Endothelial cell of umbilical vein (primary cell): Measurements from ENCODE around the gene JAZF1. TPM values are rescaled to one million over a fixed set of nuclear protein-coding genes. Genes with fewer than 3 reads are reported as not detected.

Experiments used
- BruUV-seq: library from RNA; stranded (reverse); fragments of 400-500 nt; replicated peaks from 2 replicates; lab custom pipeline; 2021; lab: Mats Ljungman, UMichigan
- CTCF ChIA-PET: fragments of 300-600, 350-600 bp; sonication (Branson Sonifier 250); formaldehyde crosslinking; loops from one replicate; lab custom pipeline; 2021; ENCODE audit warnings: antibody characterized with exemption, inconsistent platforms; lab: Charles Lee
- POLR2A ChIA-PET: fragments of 300-600, 350-600 bp; sonication (Branson Sonifier 250); formaldehyde crosslinking; loops from one replicate; lab custom pipeline; 2021; ENCODE audit warnings: antibody characterized with exemption, inconsistent platforms; lab: Charles Lee
- DNase-seq: peaks from one replicate; pipeline ENCODE4 v3.0.0-alpha.2; 2011; ENCODE audit warnings: low read depth, low spot score
- FAIRE-seq: peaks from 2 replicates; lab custom pipeline; 2011; peaks lifted over from hg19 to GRCh38; lab: Jason Lieb, UNC
- H2AFZ ChIP-seq: 2 replicates; pipeline ENCODE4 v1.6.0; 2012; ENCODE audit warnings: low read depth, low read length, control low read depth, inconsistent platforms
- H3K27ac ChIP-seq: 2 replicates; pipeline ENCODE4 v1.5.1; 2011; ENCODE audit warnings: low read depth, mild to moderate bottlenecking, control low read depth, low read length, moderate library complexity; ENCODE audit not compliant: insufficient read depth
- H3K27me3 ChIP-seq, 2 experiments: 2 replicates each; pipeline versions ENCODE4 v1.6.0 to v1.6.1; 2011; ENCODE audit warnings: low read length in 2 of 2, mixed read lengths in 1 of 2; ENCODE audit not compliant: control insufficient read depth in 2 of 2, insufficient read depth in 2 of 2
- H3K36me3 ChIP-seq, 2 experiments: 2 replicates in 1 of 2; 3 replicates in 1 of 2; pipeline ENCODE4 v1.5.1; 2011; ENCODE audit warnings: low read length in 2 of 2, mild to moderate bottlenecking in 1 of 2, moderate library complexity in 1 of 2; ENCODE audit not compliant: control insufficient read depth in 2 of 2, insufficient read depth in 2 of 2; ENCODE audit errors: extremely low read depth in 1 of 2
- H3K4me1 ChIP-seq: 3 replicates; pipeline ENCODE4 v1.5.1; 2011; ENCODE audit warnings: mild to moderate bottlenecking, low read length; ENCODE audit not compliant: control insufficient read depth, insufficient read depth; ENCODE audit errors: extremely low read depth
- H3K4me2 ChIP-seq: 2 replicates; pipeline ENCODE4 v1.6.1; 2011; ENCODE audit warnings: low read length, control low read depth, mixed read lengths; ENCODE audit not compliant: insufficient read depth
- H3K4me3 ChIP-seq, 3 experiments: fragments of 200-600 bp in 1 of 3; sonication (generic), shearing (Covaris generic) in 1 of 3; replicated peaks in 1 of 3; 2 replicates each; pipeline ENCODE4 v1.5.1; 2011 to 2016; ENCODE audit warnings: control low read depth in 3 of 3, low read length in 3 of 3, mild to moderate bottlenecking in 2 of 3, inconsistent platforms in 1 of 3, low read depth in 1 of 3, moderate library complexity in 1 of 3; ENCODE audit not compliant: insufficient read depth in 1 of 3
- H3K79me2 ChIP-seq: 2 replicates; pipeline ENCODE4 v1.6.0; 2012; ENCODE audit warnings: low read length, inconsistent platforms; ENCODE audit not compliant: control insufficient read depth, insufficient read depth
- H3K9ac ChIP-seq: replicated peaks from 2 replicates; pipeline ENCODE3; 2011; ENCODE audit warnings: low read length, control low read depth; ENCODE audit not compliant: insufficient read depth; ENCODE audit errors: extremely low read depth
- H3K9me1 ChIP-seq: replicated peaks from 3 replicates; pipeline ENCODE4 v1.6.0; 2011; ENCODE audit warnings: mild to moderate bottlenecking, low read length; ENCODE audit not compliant: control insufficient read depth, insufficient read depth; ENCODE audit errors: extremely low read depth
- H3K9me3 ChIP-seq: replicated peaks from 2 replicates; pipeline ENCODE4 v1.5.1; 2012; ENCODE audit warnings: low read length, inconsistent platforms; ENCODE audit not compliant: control insufficient read depth, insufficient read depth
- H4K20me1 ChIP-seq: replicated peaks from 2 replicates; pipeline ENCODE3; 2011; ENCODE audit warnings: mild to moderate bottlenecking, low read length; ENCODE audit not compliant: control insufficient read depth, insufficient read depth; ENCODE audit errors: extremely low read depth
- EZH2 ChIP-seq: IDR thresholded peaks from 2 replicates; pipeline ENCODE4 v1.6.1; 2012; ENCODE audit warnings: borderline replicate concordance, low read depth, mild to moderate bottlenecking, moderate library complexity, low read length, inconsistent platforms; ENCODE audit not compliant: severe bottlenecking
- FOS ChIP-seq: IDR thresholded peaks from 2 replicates; pipeline ENCODE4 v1.6.1; 2011; ENCODE audit warnings: mild to moderate bottlenecking, low read length, moderate library complexity, borderline replicate concordance; ENCODE audit not compliant: insufficient read depth
- GATA2 ChIP-seq: IDR thresholded peaks from 2 replicates; pipeline ENCODE4 v1.7.0; 2011; ENCODE audit warnings: low read depth, mild to moderate bottlenecking, moderate library complexity, mixed read lengths, low read length; ENCODE audit not compliant: insufficient read length, insufficient read depth
- JUN ChIP-seq: IDR thresholded peaks from 2 replicates; pipeline ENCODE4 v1.6.1; 2011; ENCODE audit warnings: borderline replicate concordance, low read depth; ENCODE audit not compliant: insufficient read length, insufficient read depth
- MYC ChIP-seq: IDR thresholded peaks from one replicate; pipeline ENCODE4 v1.6.1; 2011; ENCODE audit warnings: mild to moderate bottlenecking, low read depth, low read length
- POLR2A ChIP-seq: IDR thresholded peaks from 2 replicates; pipeline ENCODE4 v1.6.1; 2012; ENCODE audit warnings: low read depth, mild to moderate bottlenecking, control low read depth, low read length
- POLR2AphosphoS5 ChIP-seq: IDR thresholded peaks from 2 replicates; pipeline ENCODE4 v1.6.1; 2012; ENCODE audit warnings: low read depth, mild to moderate bottlenecking, control low read depth, low read length, moderate library complexity; ENCODE audit not compliant: insufficient read depth
- dilution Hi-C: fragments of 300-500 bp; cut with MboI; formaldehyde crosslinking; loops from one replicate; pipeline ENCODE4 v1.15.0; 2019; ENCODE audit warnings: low sequenced_read_pairs; ENCODE audit not compliant: extremely low pct_ligation_motif_present
- intact Hi-C: fragments of 100-400 bp; cut with micrococcal nuclease; formaldehyde crosslinking; loops from one replicate; pipeline ENCODE4 v1.10.0; 2022
- polyA plus RNA-seq, 4 experiments: library from polyadenylated mRNA; depleted of rRNA in 3 of 4; stranded (reverse) in 3 of 4; unstranded in 1 of 4; fragments of >200 nt; gene quantifications; 2 replicates each; pipeline versions ENCODE4 v1.2.1 to v1.2.3, GENCODE V29; 2011 to 2012; ENCODE audit warnings: missing spikeins in 1 of 4
- total RNA-seq: library from RNA; stranded (reverse); gene quantifications from 2 replicates; pipeline ENCODE4 v1.2.3, GENCODE V29; 2021
- TF ChIP-seq, protein P1 (sequence below): IDR thresholded peaks from 2 replicates; pipeline ENCODE4 v1.6.1; 2011; ENCODE audit not compliant: insufficient read depth, insufficient read length
- TF ChIP-seq, protein P2 (sequence below), 2 donors: IDR thresholded peaks; 1 replicate in 1 of 2; 2 replicates in 1 of 2; pipeline ENCODE4 v1.5.1; 2011; ENCODE audit warnings: low read length in 2 of 2, mild to moderate bottlenecking in 2 of 2, moderate library complexity in 2 of 2, control low read depth in 1 of 2, inconsistent platforms in 1 of 2, low read depth in 1 of 2; ENCODE audit not compliant: insufficient read depth in 1 of 2; ENCODE audit errors: extremely low read depth in 1 of 2

Gene JAZF1
- total and polyA plus RNA-seq, 2 donors (not counting 3 experiments of a cell fraction or from before 2014, with no cell fraction given), result 2.5 to 16.9 TPM

DNA sequence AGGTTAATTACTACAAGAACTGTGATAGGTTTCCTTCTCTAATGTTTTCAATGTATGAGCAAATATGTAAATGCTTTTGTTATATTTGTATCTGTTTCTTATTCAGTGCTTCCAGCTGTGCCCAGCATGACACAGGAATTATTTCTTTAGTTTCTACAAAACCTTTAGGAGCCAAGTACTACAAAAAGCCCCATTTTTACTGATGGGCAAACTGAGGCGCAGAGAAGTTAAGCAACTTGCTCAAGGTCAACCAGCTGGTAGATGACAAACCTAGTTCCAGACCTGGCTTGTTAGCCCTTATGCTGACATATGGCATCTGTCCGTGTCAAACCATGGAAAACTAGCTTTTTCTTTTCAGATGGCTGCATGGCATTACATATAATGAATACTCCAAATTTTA is 134.6 kb downstream of the JAZF1 start:
- DNase-seq (no peak), FAIRE-seq (no peak)
- Histone ChIP-seq H3K4me1 (no peaks in the 10 kb centered on the region), H3K9me3 (no peaks in the 10 kb centered on the region), H3K9ac (no peak overlapping the region), H3K79me2 (no peaks in the 10 kb centered on the region), H3K27ac (no peak overlapping the region), H3K9me1 (no peaks in the 10 kb centered on the region), H3K27me3 (no peaks in the 10 kb centered on the region), H3K36me3 (no peaks in the 10 kb centered on the region), H3K4me2 (no peak overlapping the region), H2AFZ (no peak overlapping the region), H4K20me1 (no peaks in the 10 kb centered on the region), H3K4me3 (no peak overlapping the region)
- ChIA-PET CTCF (interaction anchor here (2.0 kb wide), 1 partner anchor 16 kb away, joined by 8 read pairs; no protein-coding TSS in a partner anchor), POLR2A (no interaction called here)
- intact Hi-C loops (no loop called here), dilution Hi-C loops (no loop called here)
- TF ChIP-seq POLR2AphosphoS5, result no peak
- no TSS peak for BruUV-seq

DNA sequence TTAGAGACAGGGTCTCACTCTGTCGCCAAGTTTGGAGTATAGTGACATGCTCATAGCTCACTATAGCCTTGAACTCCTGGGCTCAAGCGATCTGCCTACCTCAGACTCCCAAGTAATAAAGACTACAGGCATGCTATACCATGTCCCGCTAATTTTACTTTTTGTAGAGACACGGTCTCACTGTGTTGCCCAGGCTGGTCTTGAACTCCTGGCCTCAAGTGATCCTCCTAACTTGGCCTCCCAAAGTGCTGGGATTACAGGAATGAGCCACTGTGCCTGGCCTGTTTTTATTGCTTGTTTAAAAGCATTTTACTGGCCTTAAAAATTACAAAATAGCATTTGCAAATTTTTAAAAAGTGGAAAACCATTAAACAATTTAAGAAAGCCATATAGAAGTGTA is 135.0 kb downstream of the JAZF1 start:
- H2AFZ ChIP-seq, result no peak overlapping the region
- intact Hi-C loops, result no loop called here
- H3K36me3 ChIP-seq, result no peaks in the 10 kb centered on the region
- no peak for TF ChIP-seq EZH2
- TF ChIP-seq, protein P1, sequence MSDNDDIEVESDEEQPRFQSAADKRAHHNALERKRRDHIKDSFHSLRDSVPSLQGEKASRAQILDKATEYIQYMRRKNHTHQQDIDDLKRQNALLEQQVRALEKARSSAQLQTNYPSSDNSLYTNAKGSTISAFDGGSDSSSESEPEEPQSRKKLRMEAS, result no peak
- no peak for TF ChIP-seq POLR2A
- TF ChIP-seq FOS, result no peak
- no peak for TF ChIP-seq GATA2
- TF ChIP-seq JUN, result no peak
- no peak for TF ChIP-seq POLR2AphosphoS5
- TF ChIP-seq, protein P2, sequence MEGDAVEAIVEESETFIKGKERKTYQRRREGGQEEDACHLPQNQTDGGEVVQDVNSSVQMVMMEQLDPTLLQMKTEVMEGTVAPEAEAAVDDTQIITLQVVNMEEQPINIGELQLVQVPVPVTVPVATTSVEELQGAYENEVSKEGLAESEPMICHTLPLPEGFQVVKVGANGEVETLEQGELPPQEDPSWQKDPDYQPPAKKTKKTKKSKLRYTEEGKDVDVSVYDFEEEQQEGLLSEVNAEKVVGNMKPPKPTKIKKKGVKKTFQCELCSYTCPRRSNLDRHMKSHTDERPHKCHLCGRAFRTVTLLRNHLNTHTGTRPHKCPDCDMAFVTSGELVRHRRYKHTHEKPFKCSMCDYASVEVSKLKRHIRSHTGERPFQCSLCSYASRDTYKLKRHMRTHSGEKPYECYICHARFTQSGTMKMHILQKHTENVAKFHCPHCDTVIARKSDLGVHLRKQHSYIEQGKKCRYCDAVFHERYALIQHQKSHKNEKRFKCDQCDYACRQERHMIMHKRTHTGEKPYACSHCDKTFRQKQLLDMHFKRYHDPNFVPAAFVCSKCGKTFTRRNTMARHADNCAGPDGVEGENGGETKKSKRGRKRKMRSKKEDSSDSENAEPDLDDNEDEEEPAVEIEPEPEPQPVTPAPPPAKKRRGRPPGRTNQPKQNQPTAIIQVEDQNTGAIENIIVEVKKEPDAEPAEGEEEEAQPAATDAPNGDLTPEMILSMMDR (IDR thresholded peaks at IDR 0.05; ENCODE audit: extremely low read depth in 1 of 2, insufficient read depth in 1 of 2, low read depth in 1 of 2, low read length in 2 of 2), result no peak
- TF ChIP-seq MYC, result no peak
- dilution Hi-C loops, result no loop called here
- H3K79me2 ChIP-seq, result no peaks in the 10 kb centered on the region
- POLR2A ChIA-PET, result no interaction called here
- no peaks in the 10 kb centered on the region for H3K4me1 ChIP-seq
- no peaks in the 10 kb centered on the region for H3K9me1 ChIP-seq
- H3K27me3 ChIP-seq, result no peaks in the 10 kb centered on the region
- FAIRE-seq, result no peak
- no peak for DNase-seq
- H3K27ac ChIP-seq, result no peak overlapping the region
- no peak overlapping the region for H3K9ac ChIP-seq
- no TSS peak for BruUV-seq
- no peak overlapping the region for H3K4me3 ChIP-seq
- H3K9me3 ChIP-seq, result no peaks in the 10 kb centered on the region
- H4K20me1 ChIP-seq, result no peaks in the 10 kb centered on the region
- CTCF ChIA-PET, result interaction anchor here (2.0 kb wide), 1 partner anchor 16 kb away, joined by 8 read pairs; no protein-coding TSS in a partner anchor
- H3K4me2 ChIP-seq, result no peak overlapping the region
